Measurements from ENCODE around the gene TSG101.

The TSG101 gene

DNA sequence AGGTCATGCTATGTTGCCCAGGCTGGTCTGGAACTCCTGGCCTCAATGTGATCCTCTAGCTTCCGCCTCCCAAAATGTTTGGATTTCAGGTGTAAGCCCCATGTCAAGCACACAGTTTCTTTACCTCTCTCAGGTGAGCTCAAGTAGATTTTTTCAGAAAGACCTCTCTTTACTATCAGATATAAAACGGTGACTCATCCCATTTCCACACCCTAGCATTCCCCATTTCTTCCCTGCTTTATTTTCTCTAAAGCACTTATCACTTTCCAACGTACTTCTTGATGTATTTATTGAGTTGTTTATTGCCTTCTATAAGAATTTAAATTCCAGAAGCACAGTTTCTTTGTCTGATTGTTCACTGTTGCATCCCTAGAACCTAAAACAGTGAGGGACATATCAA is 3.7 kb downstream of the TSG101 start:
- no peaks in the 10 kb centered on the region for H3K27me3 Mint-ChIP-seq
- peaks cover 18% of the 10 kb centered on the region for H3K36me3 Mint-ChIP-seq
- peaks cover 18% of the 10 kb centered on the region for H3K4me1 Mint-ChIP-seq
- H3K9me3 Mint-ChIP-seq = no peaks in the 10 kb centered on the region
- ATAC-seq (ENCODE audit: low read depth) = no peak
- H3K27ac Mint-ChIP-seq = peak overlapping the region; percentile 11
- no peak for DNase-seq (ENCODE audit: low spot score in 2 of 2)
- H3K4me3 Mint-ChIP-seq = no peak overlapping the region

DNA sequence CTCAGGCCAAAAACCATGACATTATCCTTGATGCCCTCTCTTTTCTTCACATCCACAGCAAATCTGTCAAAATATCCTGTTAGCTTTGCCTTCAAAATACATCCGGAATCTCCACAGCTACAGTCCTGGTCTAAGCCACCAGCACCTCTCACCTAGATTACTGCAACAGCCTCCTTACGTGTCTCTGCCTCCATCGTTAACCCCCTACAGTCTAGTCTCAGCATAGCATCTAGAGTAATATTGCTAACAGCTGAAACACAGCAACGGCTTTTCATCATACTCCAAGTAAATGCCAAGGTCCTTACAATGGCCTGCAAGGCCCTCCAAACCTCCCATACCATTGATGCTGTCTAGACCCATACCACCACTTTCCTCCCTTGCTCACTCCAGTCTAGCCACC is 4.4 kb downstream of the TSG101 start:
- H3K4me1 Mint-ChIP-seq = peaks cover 13% of the 10 kb centered on the region
- no peak for ATAC-seq (ENCODE audit: low read depth)
- no peaks in the 10 kb centered on the region for H3K9me3 Mint-ChIP-seq
- DNase-seq (ENCODE audit: low spot score in 2 of 2) = no peak
- peak overlapping the region; percentile 11 for H3K27ac Mint-ChIP-seq
- H3K27me3 Mint-ChIP-seq = no peaks in the 10 kb centered on the region
- peaks cover 18% of the 10 kb centered on the region for H3K36me3 Mint-ChIP-seq
- no peak overlapping the region for H3K4me3 Mint-ChIP-seq

DNA sequence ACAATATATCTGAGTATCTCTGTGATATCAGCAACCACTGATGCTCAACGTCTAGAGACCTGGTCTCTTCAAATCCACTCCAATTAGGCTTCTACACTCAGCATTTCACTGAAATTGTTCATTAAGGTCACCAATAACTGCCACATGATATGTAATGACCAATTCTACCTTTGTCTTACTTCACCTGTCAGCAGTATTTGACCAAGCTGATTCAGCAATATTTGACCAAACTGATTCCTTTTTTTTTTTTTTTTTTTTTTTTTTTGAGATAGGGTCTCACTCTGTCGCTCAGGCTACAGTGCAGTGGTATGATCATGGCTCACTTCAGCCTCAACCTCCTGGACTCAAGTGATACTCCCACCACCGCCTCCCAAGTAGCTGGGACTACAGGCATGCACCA is 5.6 kb downstream of the TSG101 start:
- no peak overlapping the region for H3K4me3 Mint-ChIP-seq
- H3K36me3 Mint-ChIP-seq = peaks cover 15% of the 10 kb centered on the region
- no peaks in the 10 kb centered on the region for H3K9me3 Mint-ChIP-seq

GRCh38 chr11:18502352-18502751 is 24.4 kb downstream of the TSG101 start:
- no peak for ATAC-seq (ENCODE audit: low read depth)
- no peaks in the 10 kb centered on the region for H3K27me3 Mint-ChIP-seq
- no peak overlapping the region for H3K4me3 Mint-ChIP-seq
- H3K36me3 Mint-ChIP-seq = peaks cover 40% of the 10 kb centered on the region
- no peaks in the 10 kb centered on the region for H3K9me3 Mint-ChIP-seq
- no peaks in the 10 kb centered on the region for H3K4me1 Mint-ChIP-seq
- H3K27ac Mint-ChIP-seq = no peak overlapping the region
- DNase-seq (ENCODE audit: low spot score in 2 of 2) = no peak

More for the DNA sequence above, 5.6 kb downstream of the TSG101 start:
- DNase-seq (ENCODE audit: low spot score in 2 of 2) = no peak
- Mint-ChIP-seq H3K27me3 (no peaks in the 10 kb centered on the region), H3K4me1 (peaks cover 12% of the 10 kb centered on the region), H3K27ac (no peak overlapping the region)
- ATAC-seq (ENCODE audit: low read depth) = no peak

GRCh38 chr11:18501629-18502028 is 25.1 kb downstream of the TSG101 start:
- ATAC-seq (ENCODE audit: low read depth) (no peak), DNase-seq (ENCODE audit: low spot score in 2 of 2) (no peak)
- peaks cover 37% of the 10 kb centered on the region for H3K36me3 Mint-ChIP-seq
- H3K27me3 Mint-ChIP-seq = no peaks in the 10 kb centered on the region
- no peaks in the 10 kb centered on the region for H3K4me1 Mint-ChIP-seq
- no peaks in the 10 kb centered on the region for H3K9me3 Mint-ChIP-seq
- H3K4me3 Mint-ChIP-seq = no peak overlapping the region
- peak overlapping the region; percentile 11 for H3K27ac Mint-ChIP-seq

DNA sequence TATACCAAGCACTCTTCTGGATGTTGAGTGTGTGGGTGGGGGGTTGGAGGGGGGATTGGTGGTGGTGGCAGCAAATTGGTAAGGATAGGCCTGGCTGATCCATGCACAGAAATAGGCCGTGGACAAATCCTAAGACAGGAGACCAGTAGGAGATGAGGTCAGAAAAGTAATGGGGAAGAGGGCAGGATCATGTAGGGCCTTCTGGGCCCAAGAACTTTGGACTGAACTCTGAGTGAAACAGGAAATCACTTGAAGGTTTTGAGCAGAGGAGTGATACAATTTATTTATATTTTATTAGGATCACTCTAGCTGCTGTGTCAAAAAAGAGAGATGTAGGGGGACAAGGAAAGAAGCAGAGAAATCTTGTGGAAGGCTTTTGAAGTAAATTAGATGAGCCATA is 28.7 kb downstream of the TSG101 start:
- H3K36me3 Mint-ChIP-seq = peaks cover 45% of the 10 kb centered on the region
- no peaks in the 10 kb centered on the region for H3K4me1 Mint-ChIP-seq
- H3K9me3 Mint-ChIP-seq = no peaks in the 10 kb centered on the region
- no peaks in the 10 kb centered on the region for H3K27me3 Mint-ChIP-seq
- no peak for DNase-seq (ENCODE audit: low spot score in 2 of 2)
- no peak overlapping the region for H3K4me3 Mint-ChIP-seq
- no peak for ATAC-seq (ENCODE audit: low read depth)
- peak overlapping the region; percentile 11 for H3K27ac Mint-ChIP-seq

GRCh38 chr11:18495703-18496102 is 31.0 kb downstream of the TSG101 start:
- ATAC-seq (ENCODE audit: low read depth) = no peak
- no peak for DNase-seq (ENCODE audit: low spot score in 2 of 2)
- H3K27me3 Mint-ChIP-seq = no peaks in the 10 kb centered on the region
- no peaks in the 10 kb centered on the region for H3K9me3 Mint-ChIP-seq
- peaks cover 30% of the 10 kb centered on the region for H3K36me3 Mint-ChIP-seq
- no peak overlapping the region for H3K27ac Mint-ChIP-seq
- no peak overlapping the region for H3K4me3 Mint-ChIP-seq
- H3K4me1 Mint-ChIP-seq = no peaks in the 10 kb centered on the region

- Mint-ChIP-seq H3K9me3 (no peaks in the 10 kb centered on the region), H3K4me1 (no peaks in the 10 kb centered on the region), H3K36me3 (peaks cover 33% of the 10 kb centered on the region), H3K27ac (no peak overlapping the region), H3K4me3 (no peak overlapping the region), H3K27me3 (no peaks in the 10 kb centered on the region)
- DNase-seq (ENCODE audit: low spot score in 2 of 2) (no peak), ATAC-seq (ENCODE audit: low read depth) (peak; percentile 56)
These were observed 31.5 kb downstream of the TSG101 start for GRCh38 chr11:18495271-18495670.

- no peak overlapping the region for H3K27ac Mint-ChIP-seq
- H3K9me3 Mint-ChIP-seq = no peaks in the 10 kb centered on the region
- no peak for DNase-seq (ENCODE audit: low spot score in 2 of 2)
- H3K27me3 Mint-ChIP-seq = no peaks in the 10 kb centered on the region
- H3K4me1 Mint-ChIP-seq = peaks cover 3% of the 10 kb centered on the region
- ATAC-seq (ENCODE audit: low read depth) = no peak
- H3K36me3 Mint-ChIP-seq = peaks cover 31% of the 10 kb centered on the region
- no peak overlapping the region for H3K4me3 Mint-ChIP-seq
These were observed 33.4 kb downstream of the TSG101 start for GRCh38 chr11:18493310-18493709.

- no peak for ATAC-seq (ENCODE audit: low read depth)
- no peaks in the 10 kb centered on the region for H3K9me3 Mint-ChIP-seq
These were observed 33.9 kb downstream of the TSG101 start for GRCh38 chr11:18492888-18493287.

DNA sequence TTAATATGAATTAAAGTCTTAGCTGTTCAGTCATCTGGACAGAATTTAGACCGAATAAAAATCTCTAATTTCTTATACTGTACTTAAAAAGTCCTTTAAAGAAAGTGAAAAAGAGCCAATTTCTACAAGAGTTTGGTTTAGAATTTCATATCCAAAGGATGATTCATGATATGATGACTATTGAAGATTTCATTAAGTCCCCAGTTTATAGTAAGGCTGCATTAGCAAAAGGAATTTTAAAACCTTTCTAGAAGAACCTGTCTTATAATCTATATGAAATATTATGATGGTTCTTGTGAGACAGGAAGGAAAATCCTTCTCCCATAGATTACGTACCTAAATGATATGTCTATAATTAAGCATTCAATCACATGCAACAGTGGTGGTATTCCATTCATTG is 34.8 kb downstream of the TSG101 start:
- Mint-ChIP-seq H3K4me1 (peaks cover 3% of the 10 kb centered on the region), H3K27me3 (no peaks in the 10 kb centered on the region), H3K9me3 (no peaks in the 10 kb centered on the region), H3K36me3 (peaks cover 35% of the 10 kb centered on the region), H3K27ac (no peak overlapping the region), H3K4me3 (no peak overlapping the region)
- no peak for ATAC-seq (ENCODE audit: low read depth)
- no peak for DNase-seq (ENCODE audit: low spot score in 2 of 2)

More at GRCh38 chr11:18492888-18493287, 33.9 kb downstream of the TSG101 start:
- Mint-ChIP-seq H3K36me3 (peaks cover 32% of the 10 kb centered on the region), H3K4me1 (peaks cover 3% of the 10 kb centered on the region), H3K4me3 (no peak overlapping the region), H3K27me3 (no peaks in the 10 kb centered on the region), H3K27ac (no peak overlapping the region)
- DNase-seq (ENCODE audit: low spot score in 2 of 2) = no peak

- no peaks in the 10 kb centered on the region for H3K9me3 Mint-ChIP-seq
These were observed 35.8 kb downstream of the TSG101 start for GRCh38 chr11:18490736-18491485.

DNA sequence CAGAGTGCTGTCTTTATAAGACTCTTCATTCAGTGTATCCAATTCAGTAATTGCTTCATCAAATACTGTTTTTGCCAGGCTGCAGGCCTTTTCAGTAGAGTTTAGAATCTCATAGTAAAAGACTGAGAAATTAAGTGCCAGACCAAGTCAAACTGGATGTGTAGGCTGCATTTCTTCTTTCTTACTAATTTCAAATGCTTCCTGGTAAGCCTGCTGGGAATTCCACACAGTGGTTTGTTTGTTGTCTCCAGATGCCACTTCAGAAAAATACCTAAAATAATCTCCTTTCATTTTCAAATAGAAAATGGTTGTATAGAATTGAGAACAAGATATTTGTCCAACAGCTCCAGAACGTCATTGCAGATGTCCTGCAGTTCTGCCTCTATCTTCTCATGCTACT is 36.4 kb downstream of the TSG101 start:
- no peak overlapping the region for H3K27ac Mint-ChIP-seq
- H3K4me3 Mint-ChIP-seq = no peak overlapping the region
- peaks cover 35% of the 10 kb centered on the region for H3K36me3 Mint-ChIP-seq
- peaks cover 3% of the 10 kb centered on the region for H3K4me1 Mint-ChIP-seq
- H3K27me3 Mint-ChIP-seq = no peaks in the 10 kb centered on the region
- DNase-seq (ENCODE audit: low spot score in 2 of 2) (no peak), ATAC-seq (ENCODE audit: low read depth) (no peak)
- no peaks in the 10 kb centered on the region for H3K9me3 Mint-ChIP-seq

More at GRCh38 chr11:18490736-18491485, 35.8 kb downstream of the TSG101 start:
- ATAC-seq (ENCODE audit: low read depth) (no peak), DNase-seq (ENCODE audit: low spot score in 2 of 2) (no peak)
- no peak overlapping the region for H3K27ac Mint-ChIP-seq
- peaks cover 3% of the 10 kb centered on the region for H3K4me1 Mint-ChIP-seq
- H3K36me3 Mint-ChIP-seq = peaks cover 36% of the 10 kb centered on the region
- no peaks in the 10 kb centered on the region for H3K27me3 Mint-ChIP-seq
- H3K4me3 Mint-ChIP-seq = no peak overlapping the region

DNA sequence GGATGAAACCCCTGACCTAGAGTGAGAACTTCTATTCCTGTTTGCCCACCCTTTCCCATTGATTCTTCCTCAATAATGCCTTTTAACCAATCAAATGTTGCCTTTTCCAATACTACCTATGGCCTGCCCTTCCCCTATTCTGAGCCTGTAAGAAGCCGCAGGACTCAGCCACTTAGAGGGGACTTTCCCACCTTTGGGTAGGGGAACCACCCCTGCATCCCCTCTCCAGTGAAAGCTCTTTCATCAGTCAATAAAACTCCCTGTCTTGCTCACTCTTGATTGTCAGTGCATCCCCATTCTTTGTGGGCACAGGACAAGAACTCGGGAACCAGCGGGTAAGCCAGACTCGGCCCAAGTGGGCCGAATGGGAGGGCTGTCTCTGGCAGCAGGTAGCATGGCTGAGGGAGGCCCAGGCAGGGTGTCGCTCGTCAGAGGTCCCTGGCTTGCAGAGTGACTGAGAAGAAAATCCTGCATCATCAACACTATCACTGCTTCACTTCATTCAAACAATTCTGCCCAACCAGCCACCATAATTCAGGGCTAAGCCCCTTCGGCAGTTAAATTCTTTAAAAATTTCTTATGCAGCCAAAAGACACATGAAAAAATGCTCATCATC is 40.7 kb downstream of the TSG101 start:
- Mint-ChIP-seq H3K36me3 (peaks cover 42% of the 10 kb centered on the region), H3K9me3 (no peaks in the 10 kb centered on the region), H3K27me3 (no peaks in the 10 kb centered on the region), H3K4me3 (no peak overlapping the region), H3K27ac (peak overlapping the region; percentile 2), H3K4me1 (peaks cover 3% of the 10 kb centered on the region)
- ATAC-seq (ENCODE audit: low read depth) = peak; percentile 60
- no peak for DNase-seq (ENCODE audit: low spot score in 2 of 2)

- H3K27ac Mint-ChIP-seq = no peak overlapping the region
- H3K36me3 Mint-ChIP-seq = peaks cover 47% of the 10 kb centered on the region
- H3K9me3 Mint-ChIP-seq = no peaks in the 10 kb centered on the region
- H3K4me3 Mint-ChIP-seq = no peak overlapping the region
- H3K4me1 Mint-ChIP-seq = no peaks in the 10 kb centered on the region
- no peaks in the 10 kb centered on the region for H3K27me3 Mint-ChIP-seq
- DNase-seq (ENCODE audit: low spot score in 2 of 2) (no peak), ATAC-seq (ENCODE audit: low read depth) (no peak)
These were observed 47.7 kb downstream of the TSG101 start for GRCh38 chr11:18479063-18479462.

All from memory B cell (primary cell).